Psoas muscle (tissue), 8 donors: Measurements from ENCODE around the gene U2SURP. TPM values are rescaled to one million over a fixed set of nuclear protein-coding genes. Genes with fewer than 3 reads are reported as not detected.

ENCODE experiments used
- ATAC-seq, 4 donors: fragments of 200-7000 bp; cut with Tn5 transposase; one replicate each; pipeline ENCODE4 v1.9.1; 2020; ENCODE audit warnings: moderate library complexity in 3 of 4, mild to moderate bottlenecking in 2 of 4
- DNase-seq, 2 donors: peaks; one replicate each; pipeline ENCODE4 v3.0.0-alpha.2; 2020
- H3K27ac ChIP-seq: fragments of 200-600 bp; one replicate; pipeline ENCODE4 v1.8.0; 2022
- H3K27me3 ChIP-seq, 3 donors: fragments of 200-600 bp in 1 of 3; one replicate each; pipeline versions ENCODE4 v1.6.1 to v1.8.0; 2013 to 2022; ENCODE audit warnings: low read length in 2 of 3, mild to moderate bottlenecking in 2 of 3, moderate library complexity in 1 of 3; ENCODE audit not compliant: insufficient read depth in 3 of 3
- H3K36me3 ChIP-seq, 2 donors: fragments of 200-600 bp in 1 of 2; one replicate each; pipeline versions ENCODE4 v1.6.1 to v1.8.0; 2013 to 2022; ENCODE audit warnings: low read depth in 1 of 2, mild to moderate bottlenecking in 1 of 2, moderate library complexity in 1 of 2; ENCODE audit not compliant: insufficient read depth in 1 of 2
- H3K4me1 ChIP-seq: fragments of 200-600 bp; one replicate; pipeline ENCODE4 v1.8.0; 2022
- H3K4me3 ChIP-seq: fragments of 200-600 bp; one replicate; pipeline ENCODE4 v1.8.0; 2022; ENCODE audit warnings: mild to moderate bottlenecking
- H3K9me3 ChIP-seq: fragments of 200-600 bp; one replicate; pipeline ENCODE4 v1.8.0; 2022
- CTCF ChIP-seq: fragments of 200-600 bp; IDR thresholded peaks from one replicate; pipeline ENCODE4 v1.8.0; 2022; ENCODE audit warnings: antibody characterized with exemption
- WGBS, 3 donors: extraction: QIAGEN DNeasy Blood & Tissue Kit; methylation state at CpG; one replicate each; pipeline versions ENCODE4 v1.1.6 to v1.1.7; 2013; 5-methylcytosine and 5-hydroxymethylcytosine counted together
- intact Hi-C, 2 donors: fragments of 100-400 bp; cut with DNase I; formaldehyde crosslinking; loops; one replicate each; pipeline versions ENCODE4 v1.11.0 to v1.14.2; 2022
- polyA plus RNA-seq, 3 donors: library from polyadenylated mRNA; stranded (reverse); fragments of 200-250 nt; gene quantifications; one replicate each; pipeline ENCODE4 v1.2.3, GENCODE V29; 2013
- total RNA-seq, 4 donors: library from RNA; stranded (reverse); fragmentation: NEBNext Ultra II Directional in 2 of 4; extraction: Animal tissue kit (Norgen Biotek cat#: 25700) in 2 of 4; gene quantifications; one replicate each; pipeline versions ENCODE4 v1.2.1 to v1.2.4, GENCODE V29; 2021 to 2023
- donor health status: healthy with polysubstance abuse.
- donor health status: DM: no; HTN: no; CAD: no; lungs with moderate emphysema.
- donor health status: Bipolar disorder and iron deficiency.
- donor health status: healthy.
- donor health status: DM: yes; HTN: yes; CAD: no.
- donor health status: DM: no; HTN: no; CAD: no.
- donor health status: DM: no; HTN: no; CAD: no.
- donor health status: DM: yes; HTN: yes; CAD: no.

The U2SURP gene
- total and polyA plus RNA-seq, 7 donors = 20.5 to 69.3 (median 39.8) TPM

GRCh38 chr3:142962520-142963233 lies 38.7 kb upstream of the U2SURP start:
- H3K27me3 ChIP-seq = peaks cover 0 to 12% (median 2%) of the 10 kb centered on the region in 3 donors
- WGBS, 3 donors = 59 to 68% (median 60%) methylated on average over 54 to 63 of the region's 63 CpGs
- peaks cover 5% of the 10 kb centered on the region for H3K4me1 ChIP-seq
- H3K9me3 ChIP-seq = no peaks in the 10 kb centered on the region
- intact Hi-C loops = no loop called here
- H3K36me3 ChIP-seq = no peaks in the 10 kb centered on the region
- TF ChIP-seq CTCF = no peak
- no peak for DNase-seq
- ATAC-seq = peak in 2 of 4 donors; percentile 3 to 19
- no peak overlapping the region for H3K27ac ChIP-seq
- peak overlapping the region; percentile 85 for H3K4me3 ChIP-seq

GRCh38 chr3:142963234-142963515 lies 38.2 kb upstream of the U2SURP start:
- H3K9me3 ChIP-seq = no peaks in the 10 kb centered on the region
- ATAC-seq (peak; percentile 50 to 66 (median 62)), DNase-seq (no peak)
- peaks cover 4% of the 10 kb centered on the region for H3K4me1 ChIP-seq
- WGBS, 3 donors = 1% methylated on average over 27 to 35 of the region's 35 CpGs
- peak overlapping the region; percentile 53 for H3K27ac ChIP-seq
- H3K36me3 ChIP-seq = no peaks in the 10 kb centered on the region
- H3K27me3 ChIP-seq = peaks cover 0 to 12% (median 2%) of the 10 kb centered on the region in 3 donors
- intact Hi-C loops = no loop called here
- no peak for TF ChIP-seq CTCF
- H3K4me3 ChIP-seq = peak overlapping the region; percentile 85

GRCh38 chr3:142963516-142964448 lies 37.6 kb upstream of the U2SURP start, which contains the start of gene PAQR9:
Gene PAQR9, minus strand, starts transcription at chr3:142963674. Its CDS starts 338 bp downstream, at chr3:142963336.
- intact Hi-C loops = no loop called here
- peak; percentile 57 to 70 (median 63) for ATAC-seq
- Histone ChIP-seq H3K27me3 (peaks cover 0 to 12% (median 2%) of the 10 kb centered on the region in 3 donors), H3K27ac (peak within 1 kb of the TSS; percentile 53), H3K36me3 (no peaks in the 10 kb centered on the region), H3K9me3 (no peaks in the 10 kb centered on the region), H3K4me1 (no peaks in the 10 kb centered on the region), H3K4me3 (peak within 1 kb of the TSS; percentile 85)
- WGBS, 3 donors = 4 to 9% (median 8%) methylated on average over 59 to 117 of the region's 117 CpGs
- no peak for TF ChIP-seq CTCF
- DNase-seq = peak; percentile 35 to 64

GRCh38 chr3:142965581-142965980 lies 35.8 kb upstream of the U2SURP start:
- intact Hi-C loops = no loop called here
- TF ChIP-seq CTCF = no peak
- no peaks in the 10 kb centered on the region for H3K4me1 ChIP-seq
- no peak overlapping the region for H3K27ac ChIP-seq
- H3K27me3 ChIP-seq = peaks cover 0 to 12% (median 2%) of the 10 kb centered on the region in 3 donors
- no peaks in the 10 kb centered on the region for H3K36me3 ChIP-seq
- no peak overlapping the region for H3K4me3 ChIP-seq
- H3K9me3 ChIP-seq = no peaks in the 10 kb centered on the region
- WGBS, 3 donors = 88 to 93% (median 88%) methylated on average over 3 of the region's 3 CpGs
- DNase-seq = no peak
- ATAC-seq = no peak
